Measurements from ENCODE around the gene UMPS. TPM values are rescaled to one million over a fixed set of nuclear protein-coding genes. Genes with fewer than 3 reads are reported as not detected.

The UMPS gene
- 10 to 100 TPM; 32.4 to 50.2 (median 47.9) TPM for polyA plus RNA-seq (ENCODE audit: insufficient read length in 4 of 4)

DNA sequence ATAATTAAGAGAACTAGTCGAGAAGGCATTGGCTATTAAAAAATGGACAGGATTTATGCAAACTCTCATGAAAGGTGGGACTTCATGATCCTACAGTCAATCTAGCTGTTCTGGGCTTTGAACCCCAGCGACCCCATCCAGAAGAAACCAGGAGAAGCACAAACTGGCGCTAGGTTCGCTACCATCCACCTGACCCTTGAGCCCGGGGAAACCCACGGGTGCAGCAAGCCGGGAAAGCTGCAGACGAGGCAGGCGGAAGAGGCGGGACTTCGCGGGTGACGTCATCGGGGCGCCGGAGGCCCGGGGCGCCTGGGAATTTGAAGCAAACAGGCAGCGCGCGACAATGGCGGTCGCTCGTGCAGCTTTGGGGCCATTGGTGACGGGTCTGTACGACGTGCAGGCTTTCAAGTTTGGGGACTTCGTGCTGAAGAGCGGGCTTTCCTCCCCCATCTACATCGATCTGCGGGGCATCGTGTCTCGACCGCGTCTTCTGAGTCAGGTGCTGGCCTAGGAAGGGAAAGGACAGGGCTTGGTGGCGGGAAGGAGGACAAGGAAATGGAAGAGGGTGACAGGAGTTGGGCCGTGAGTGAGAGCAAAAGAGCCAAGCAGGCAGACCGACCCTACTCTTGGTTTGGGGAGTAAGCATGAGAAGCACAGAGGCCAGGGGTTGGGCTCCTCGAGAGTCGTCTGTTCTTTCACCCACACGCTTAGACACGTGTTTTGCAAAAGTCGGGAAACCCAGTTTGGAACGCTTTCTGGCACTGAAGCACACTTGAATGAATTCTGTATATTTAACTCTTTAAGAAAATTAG, at the start of gene UMPS:
Gene UMPS, plus strand, starts transcription at position 324 of the 812 bp plus-strand sequence. Its CDS starts 20 bp downstream, at position 344.
- peak; percentile 67 to 75 (median 72) for DNase-seq (ENCODE audit: low read depth in 4 of 4, low spot score in 3 of 4)

DNA sequence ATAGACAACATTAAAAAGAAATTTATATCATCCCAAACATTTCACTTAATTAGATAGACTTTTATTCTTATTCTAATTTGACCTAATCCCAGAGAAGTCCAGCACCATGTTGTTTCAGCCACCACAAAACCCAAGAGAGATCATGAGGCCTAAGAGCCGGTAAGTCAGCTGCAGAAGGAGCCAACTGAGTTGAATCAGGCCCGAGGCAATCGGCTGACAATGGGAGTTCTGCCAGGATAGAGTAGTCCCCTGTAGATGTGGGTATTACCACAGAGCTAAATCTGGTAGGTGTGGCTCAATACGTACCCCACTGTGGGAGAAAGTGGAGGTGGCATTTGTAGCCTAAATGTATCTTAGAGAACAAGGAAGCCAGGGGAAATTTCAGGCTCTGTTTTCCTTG, 49.7 kb upstream of the UMPS start:
- DNase-seq (ENCODE audit: low read depth in 4 of 4, low spot score in 3 of 4): no peak

DNA sequence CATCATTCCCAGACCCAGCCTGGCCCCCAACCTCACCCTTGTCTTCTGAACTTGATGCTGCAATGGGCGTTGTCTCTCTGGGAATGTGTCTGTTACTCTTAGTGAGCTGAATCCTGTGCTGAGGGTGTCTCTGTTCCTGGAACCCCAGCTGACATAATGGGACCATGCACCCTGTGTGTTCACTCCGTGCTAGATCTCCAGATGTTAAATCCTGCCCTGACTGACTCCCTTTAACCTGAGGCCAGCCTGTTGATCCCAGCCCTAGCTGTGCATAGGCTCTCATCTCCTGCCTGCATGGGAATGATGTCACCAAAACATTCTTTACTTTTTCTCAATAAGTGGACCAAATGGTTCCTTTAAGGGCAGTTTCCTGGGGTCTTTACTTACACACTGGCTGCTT, 48.0 kb upstream of the UMPS start:
- DNase-seq (ENCODE audit: low read depth in 4 of 4, low spot score in 3 of 4): no peak

DNA sequence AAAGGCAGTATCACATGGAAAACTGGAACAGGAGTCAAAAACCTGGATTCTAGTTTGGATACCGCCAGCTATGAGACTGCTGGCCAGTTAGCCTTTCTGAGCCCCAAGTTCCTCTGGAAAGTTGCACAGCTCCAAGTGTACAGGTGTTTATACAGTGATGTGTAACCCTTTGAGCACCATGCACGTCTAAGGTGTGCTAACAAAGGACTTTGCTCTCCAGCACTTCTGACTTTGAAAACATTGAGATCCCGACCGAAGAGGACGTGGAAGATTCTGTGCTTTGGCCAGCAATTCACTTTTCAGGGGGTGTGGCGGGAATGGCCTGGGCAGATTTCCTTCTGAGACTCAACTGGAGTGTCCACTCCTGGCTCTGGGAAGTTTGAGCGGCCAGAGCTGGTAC, 45.8 kb upstream of the UMPS start:
- DNase-seq (ENCODE audit: low read depth in 4 of 4, low spot score in 3 of 4): no peak

DNA sequence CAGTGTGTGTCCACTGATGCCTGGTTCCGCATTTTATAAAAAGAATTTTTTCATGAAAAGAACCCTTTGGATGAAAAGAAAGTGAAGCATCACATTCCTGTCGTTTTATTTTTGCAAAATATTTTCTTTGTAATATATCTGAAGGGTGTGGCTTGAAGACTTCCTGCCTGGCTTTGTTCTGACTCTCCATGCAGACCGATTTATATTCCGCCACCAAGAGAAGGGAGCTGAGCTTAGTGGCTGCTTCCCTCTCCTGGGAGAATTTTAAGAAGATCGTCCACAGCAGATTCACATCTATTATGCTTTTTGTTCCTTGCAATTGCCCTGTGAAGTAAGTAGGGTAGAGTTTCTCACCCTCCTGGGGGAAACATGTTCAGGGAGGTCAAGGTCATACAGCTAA, 45.2 kb upstream of the UMPS start:
- DNase-seq (ENCODE audit: low read depth in 4 of 4, low spot score in 3 of 4): no peak

DNA sequence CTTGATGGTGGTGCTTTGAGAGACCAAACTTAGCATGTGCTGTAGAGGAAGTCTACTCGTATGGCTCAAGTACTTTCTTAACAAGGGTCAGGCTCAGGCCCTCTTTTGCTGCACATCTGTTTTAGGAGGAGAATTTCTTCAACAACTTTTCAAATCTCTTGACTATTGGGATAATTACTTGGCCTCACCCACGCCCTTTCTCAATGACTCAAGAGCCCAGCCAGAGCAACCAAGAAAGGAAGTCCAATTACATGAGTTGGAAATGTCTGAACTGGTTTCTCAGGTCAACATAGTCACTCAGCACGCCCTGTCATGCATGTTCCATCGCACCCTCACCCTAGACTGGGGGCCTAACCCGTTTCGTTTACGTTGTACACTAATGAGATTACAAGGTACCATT, 44.8 kb upstream of the UMPS start:
- DNase-seq (ENCODE audit: low read depth in 4 of 4, low spot score in 3 of 4): no peak

DNA sequence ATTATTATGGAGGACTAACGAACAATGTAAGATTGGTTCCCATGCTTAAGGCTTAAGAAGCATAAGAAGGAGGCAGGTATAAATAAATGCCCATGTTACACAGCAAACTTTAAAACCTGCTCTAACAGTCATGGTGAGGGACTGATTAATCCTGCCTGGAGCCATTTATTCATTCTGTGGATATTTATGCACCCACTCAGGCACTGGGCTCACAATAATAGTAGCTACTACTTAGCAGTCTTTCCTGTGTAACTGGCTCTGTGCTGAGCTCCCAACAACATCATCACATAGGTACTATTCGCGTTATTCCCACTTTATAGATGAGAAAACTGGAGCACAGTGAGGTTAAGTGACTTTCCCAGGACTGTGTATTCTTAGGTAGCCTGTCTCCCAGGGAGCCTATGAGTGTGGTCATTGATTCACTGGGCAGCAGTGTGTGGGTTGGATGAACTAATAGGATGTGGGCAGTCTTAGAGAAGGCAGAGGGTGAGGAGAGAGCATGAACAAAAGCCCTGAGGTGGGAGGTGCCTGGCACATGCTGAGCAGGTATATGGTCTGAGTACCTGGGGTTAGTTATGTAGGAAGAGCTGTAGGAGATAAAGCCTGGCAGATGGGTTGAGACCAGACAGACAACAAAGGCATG, 44.1 kb upstream of the UMPS start:
- DNase-seq (ENCODE audit: low read depth in 4 of 4, low spot score in 3 of 4): no peak

DNA sequence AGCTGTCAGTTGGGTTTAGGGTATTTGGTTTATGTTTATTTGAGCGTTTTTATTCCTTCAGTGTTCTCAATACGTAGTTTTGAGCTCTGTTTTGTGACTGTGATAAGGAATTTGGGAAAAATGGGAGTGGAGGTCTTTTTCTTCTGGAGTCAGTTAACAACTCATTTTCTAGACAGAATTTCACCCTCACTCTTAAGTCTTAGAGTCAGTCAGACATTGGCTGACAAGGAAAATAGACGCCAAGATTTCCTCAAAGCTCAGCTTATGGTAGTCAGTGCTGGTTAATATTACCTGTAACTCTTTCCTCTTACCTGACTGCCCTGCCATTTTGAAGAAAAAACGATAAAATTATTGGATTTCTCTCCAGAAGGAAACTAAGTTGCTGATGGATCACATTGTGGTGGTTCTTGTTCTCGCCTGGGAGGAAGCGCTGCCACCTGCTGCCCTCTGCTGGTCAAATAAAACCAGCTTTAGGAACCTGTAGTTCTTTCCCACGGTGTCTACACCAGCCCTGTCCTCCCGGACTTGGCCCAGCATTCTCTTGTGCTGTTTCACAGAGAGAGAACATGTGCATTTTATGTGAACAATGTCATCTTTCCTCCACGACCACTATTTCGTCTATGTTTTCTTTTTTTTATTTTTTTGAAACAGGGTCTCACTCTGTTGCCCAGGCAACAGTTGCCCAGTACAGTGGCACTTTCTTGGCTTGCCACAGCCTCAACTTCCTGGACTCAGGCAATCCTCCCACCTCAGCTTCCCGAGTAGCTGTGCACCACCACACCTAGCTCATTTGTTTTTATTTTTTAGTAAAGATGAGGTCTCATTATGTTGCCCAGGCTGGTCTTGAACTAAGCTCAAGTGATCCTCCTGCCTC, 41.4 kb upstream of the UMPS start:
- DNase-seq (ENCODE audit: low read depth in 4 of 4, low spot score in 3 of 4): peak; percentile 16 to 46 (median 40)

DNA sequence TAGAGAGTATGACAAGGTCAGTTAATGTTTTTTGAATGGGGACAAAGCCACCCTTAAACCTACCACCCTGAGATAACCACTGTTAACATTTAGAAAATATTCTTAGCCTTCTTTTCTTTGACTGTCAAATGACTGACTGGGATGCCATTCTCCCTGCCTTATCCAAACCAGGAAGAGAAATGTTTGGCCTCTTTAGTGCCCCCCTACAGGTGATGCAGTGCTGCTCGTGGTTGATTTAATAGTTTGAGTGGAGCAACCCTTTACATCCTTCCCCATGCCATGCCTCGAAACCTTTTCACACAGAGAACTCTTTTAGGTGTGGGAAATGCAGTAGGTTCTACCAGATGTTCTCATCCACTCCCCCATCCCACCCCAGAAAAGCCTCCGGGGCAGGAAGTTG, 38.7 kb upstream of the UMPS start:
- no peak for DNase-seq (ENCODE audit: low read depth in 4 of 4, low spot score in 3 of 4)

DNA sequence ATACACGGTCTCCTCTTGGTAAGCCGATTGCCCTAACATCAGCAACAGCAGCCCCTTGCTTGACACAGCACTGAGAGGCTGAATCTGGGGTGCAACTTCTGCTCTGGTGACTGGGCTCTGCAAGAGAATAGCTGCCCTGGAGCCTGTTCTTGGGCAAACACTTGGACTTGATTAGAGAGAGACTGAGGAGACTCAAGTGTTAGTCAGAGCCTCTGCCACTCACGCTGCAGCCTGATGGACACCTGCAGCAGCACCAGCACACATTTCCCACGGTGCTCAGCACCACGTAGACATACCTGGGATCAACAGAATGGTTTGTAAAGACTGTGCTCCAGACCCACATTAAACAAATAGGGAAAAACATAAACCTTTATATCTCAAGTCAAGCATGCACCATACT, 35.8 kb upstream of the UMPS start:
- no peak for DNase-seq (ENCODE audit: low read depth in 4 of 4, low spot score in 3 of 4)

DNA sequence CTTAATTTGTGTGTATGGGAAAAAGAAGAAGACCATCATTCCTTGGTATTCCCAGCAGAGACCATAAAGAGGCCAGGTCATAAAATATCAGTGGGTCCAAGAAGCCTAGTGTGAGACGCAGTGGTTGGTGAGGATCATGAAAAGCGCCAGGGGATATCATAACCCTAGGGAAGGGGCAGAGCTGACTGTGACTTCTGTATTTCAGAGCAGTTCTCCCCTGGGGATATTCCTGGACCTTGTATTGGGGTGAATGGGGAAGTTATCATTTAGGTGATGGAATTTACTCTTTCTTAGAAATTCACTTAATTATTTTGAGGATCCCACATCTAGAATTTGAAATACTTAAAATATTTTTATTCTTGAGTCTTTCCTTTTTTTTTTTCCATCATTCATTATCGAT, 34.9 kb upstream of the UMPS start:
- DNase-seq (ENCODE audit: low read depth in 4 of 4, low spot score in 3 of 4): no peak

DNA sequence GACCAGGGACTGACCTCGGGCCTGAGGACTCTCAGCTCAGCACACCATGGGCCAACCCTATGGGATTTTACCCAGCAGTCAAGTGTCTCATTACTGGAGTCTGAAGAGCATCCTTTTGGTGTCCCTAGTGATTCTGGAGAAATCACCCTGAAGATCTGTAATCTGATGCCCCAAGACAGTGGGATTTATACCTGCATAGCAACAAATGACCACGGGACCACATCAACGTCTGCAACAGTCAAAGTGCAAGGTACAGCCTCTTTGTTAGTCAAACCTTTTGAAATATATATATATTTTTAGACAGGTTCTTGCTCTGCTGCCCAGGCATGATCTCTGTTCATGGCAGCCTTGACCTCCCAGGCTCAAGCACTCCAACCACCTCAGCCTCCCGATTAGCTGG, 34.2 kb upstream of the UMPS start:
- DNase-seq (ENCODE audit: low read depth in 4 of 4, low spot score in 3 of 4): no peak

DNA sequence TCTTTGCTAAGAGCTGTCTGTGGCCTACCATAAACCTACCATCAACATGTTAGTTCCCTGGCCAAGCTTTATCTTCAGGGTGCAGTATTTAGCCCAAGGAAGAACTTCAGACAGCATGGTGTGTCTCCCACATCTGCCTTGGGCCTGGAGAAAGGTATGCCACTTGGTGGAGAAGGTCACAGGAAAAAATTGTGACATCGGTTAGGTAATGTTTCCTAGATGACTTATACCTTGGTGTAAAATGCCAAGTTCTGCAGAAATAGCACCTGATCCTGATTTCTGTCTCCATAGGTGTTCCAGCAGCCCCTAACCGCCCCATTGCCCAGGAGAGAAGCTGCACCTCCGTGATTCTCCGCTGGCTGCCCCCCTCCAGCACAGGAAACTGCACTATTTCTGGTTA, 33.0 kb upstream of the UMPS start:
- no peak for DNase-seq (ENCODE audit: low read depth in 4 of 4, low spot score in 3 of 4)

DNA sequence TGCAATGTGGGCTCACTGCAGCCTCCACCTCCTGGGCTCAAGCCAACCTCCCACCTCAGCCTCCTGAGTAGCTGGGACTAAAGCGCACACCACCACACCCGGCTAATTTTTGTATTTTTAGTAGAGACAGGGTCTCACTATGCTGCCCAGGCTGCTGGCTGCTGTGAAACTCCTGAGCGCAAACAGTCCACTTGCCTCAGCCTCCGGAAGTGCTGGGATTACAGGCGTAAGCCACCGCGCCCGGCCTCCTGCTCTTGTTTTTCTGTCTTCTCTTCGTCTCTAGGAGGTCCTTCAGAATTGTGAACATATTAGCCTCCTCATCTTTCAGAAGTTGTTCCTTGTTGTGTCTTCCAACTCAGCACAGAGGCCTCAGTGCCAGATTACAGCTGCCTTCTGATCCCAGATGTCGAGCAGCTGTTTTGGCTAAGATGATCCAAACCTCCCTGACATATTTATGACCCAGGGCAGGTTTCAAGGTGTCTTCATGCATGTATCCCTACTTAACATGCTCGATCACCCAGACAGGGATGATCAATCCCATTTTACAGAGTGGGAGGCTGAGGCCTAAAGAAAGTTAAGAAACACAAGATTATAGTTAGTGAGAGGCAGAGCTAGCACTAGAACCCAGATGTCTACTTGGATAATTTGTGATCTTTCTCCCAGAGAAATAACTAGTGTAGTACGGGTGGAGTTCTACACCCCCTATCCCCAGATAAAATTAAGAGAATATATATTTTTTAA, 32.1 kb upstream of the UMPS start:
- DNase-seq (ENCODE audit: low read depth in 4 of 4, low spot score in 3 of 4): no peak

DNA sequence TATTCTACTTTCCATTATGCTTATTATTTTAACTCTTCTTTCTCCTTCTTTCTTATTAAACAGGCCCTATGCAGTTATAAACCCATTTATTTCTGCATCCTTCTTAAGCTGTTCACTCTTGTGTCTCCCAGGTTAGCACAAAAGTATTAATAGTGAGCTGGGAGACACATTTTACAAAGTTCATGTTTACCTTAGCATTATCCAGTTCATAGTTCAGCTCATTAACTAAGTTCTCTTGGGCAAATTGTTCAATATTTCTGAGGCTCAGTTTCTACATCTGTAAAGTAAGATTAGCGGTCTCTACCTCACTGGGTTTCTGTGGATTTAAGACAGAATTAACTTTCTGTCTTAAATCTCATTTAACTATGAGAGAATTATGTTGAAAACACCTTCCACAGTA, 31.2 kb upstream of the UMPS start:
- no peak for DNase-seq (ENCODE audit: low read depth in 4 of 4, low spot score in 3 of 4)

DNA sequence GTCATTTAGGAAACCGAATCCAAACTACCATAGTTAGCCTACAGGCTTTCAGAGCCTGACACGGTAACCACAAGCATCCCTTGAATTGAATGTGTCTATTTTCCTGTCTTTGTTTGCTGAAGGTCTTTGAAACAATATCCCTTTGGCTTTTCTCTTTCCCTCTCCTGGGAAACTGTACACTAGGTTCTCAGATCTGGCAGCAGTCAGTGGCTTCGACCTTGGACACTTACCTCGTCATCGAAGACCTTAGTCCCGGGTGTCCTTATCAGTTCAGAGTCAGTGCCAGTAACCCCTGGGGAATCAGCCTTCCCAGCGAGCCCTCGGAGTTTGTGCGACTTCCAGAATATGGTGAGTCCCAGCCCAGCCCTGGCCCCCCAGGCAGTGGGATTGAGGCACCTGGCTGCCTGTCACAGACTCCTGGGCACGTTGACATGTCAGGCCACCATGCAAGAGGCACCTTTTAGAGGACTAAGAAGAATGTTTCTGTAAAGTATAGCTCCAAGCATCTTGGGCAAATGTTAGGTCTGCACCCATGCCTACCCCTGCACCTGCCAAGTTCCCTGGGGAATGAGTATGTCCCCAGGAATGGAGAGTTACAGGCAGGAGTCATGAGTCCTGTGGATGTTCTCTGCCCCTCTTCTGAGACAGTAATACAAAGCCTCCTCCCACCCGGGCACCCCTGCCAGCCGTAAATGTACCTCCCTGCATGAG, 30.4 kb upstream of the UMPS start:
- DNase-seq (ENCODE audit: low read depth in 4 of 4, low spot score in 3 of 4): no peak

DNA sequence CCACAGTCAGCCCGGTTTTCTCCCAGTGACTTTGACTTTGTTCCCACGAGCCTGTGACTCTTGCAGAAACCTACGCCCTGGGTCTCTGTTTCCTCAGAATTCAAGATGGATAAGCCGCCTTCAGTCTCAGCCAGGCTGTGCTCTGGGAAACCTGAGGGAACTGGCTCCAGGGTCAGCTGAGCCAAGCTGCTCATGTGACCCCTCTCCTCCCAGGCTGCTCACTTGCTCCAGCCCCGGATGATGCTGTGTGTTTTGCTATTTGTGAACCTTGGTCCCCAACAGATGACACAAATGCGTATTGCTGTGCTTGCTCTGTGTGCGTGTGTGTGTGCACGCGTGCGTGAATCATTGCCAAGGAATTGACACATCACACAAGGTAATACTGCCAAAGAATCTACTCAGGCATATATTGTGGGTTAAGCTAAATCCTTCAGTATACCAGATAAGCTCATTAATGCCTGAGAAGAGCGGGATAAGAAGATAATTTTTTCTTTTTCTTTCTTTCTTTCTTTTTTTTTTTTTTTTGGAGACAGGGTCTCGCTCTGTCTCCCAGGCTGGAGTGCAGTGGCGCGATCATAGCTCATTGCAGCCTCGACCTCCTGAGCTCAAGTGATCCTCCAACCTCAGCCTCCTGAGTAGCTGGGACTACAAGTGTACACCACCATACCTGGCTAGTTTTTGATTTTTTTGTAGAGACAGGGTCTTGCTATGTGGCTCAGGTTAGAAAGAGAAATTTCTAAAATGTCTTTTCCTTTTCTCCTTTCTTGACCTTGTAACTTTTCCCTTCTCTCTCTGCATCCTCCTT, 29.2 kb upstream of the UMPS start:
- DNase-seq (ENCODE audit: low read depth in 4 of 4, low spot score in 3 of 4): no peak

DNA sequence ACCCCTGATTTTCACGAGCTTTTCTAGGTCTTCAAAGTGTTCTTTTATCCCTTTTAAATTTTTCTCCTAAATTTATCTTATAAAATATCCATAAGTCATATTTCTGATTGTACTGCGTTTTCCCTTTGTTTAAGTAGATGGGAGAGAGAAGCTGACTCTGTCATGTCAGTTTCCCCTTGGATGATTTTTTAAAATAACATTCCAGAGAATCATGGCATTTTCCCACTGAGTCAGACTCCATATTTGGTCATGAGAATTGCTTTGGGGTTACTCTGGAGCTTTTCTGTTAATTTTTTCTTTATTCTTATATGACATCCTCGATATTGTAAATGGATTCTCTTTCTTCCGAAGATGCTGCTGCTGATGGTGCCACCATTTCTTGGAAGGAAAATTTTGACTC, 28.6 kb upstream of the UMPS start:
- no peak for DNase-seq (ENCODE audit: low read depth in 4 of 4, low spot score in 3 of 4)

DNA sequence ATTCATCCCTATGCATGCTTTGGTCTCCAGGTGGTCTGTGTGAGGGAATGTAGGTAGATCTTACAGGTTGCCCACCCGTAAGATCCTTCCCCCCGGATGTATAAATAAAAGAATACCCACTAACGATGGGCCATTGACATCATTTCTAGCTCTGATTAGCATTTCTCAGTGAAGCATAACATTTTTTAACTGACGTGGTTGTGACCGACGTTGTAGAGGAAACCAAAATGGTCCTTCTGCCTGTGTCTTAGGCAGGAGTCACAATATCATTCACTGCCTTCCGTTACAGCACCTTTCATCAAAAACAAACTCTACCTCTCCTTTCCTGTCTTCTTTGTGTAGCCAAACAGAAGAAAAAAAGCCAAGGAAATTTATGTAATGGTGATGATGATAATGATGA, 27.3 kb upstream of the UMPS start:
- DNase-seq (ENCODE audit: low read depth in 4 of 4, low spot score in 3 of 4): no peak
